ENCODE measurements around the gene MALT1. TPM values are rescaled to one million over a fixed set of nuclear protein-coding genes. Genes with fewer than 3 reads are reported as not detected.

The MALT1 gene
- polyA plus RNA-seq, 3 donors = 18.3 to 24.9 (median 23.8) TPM

DNA sequence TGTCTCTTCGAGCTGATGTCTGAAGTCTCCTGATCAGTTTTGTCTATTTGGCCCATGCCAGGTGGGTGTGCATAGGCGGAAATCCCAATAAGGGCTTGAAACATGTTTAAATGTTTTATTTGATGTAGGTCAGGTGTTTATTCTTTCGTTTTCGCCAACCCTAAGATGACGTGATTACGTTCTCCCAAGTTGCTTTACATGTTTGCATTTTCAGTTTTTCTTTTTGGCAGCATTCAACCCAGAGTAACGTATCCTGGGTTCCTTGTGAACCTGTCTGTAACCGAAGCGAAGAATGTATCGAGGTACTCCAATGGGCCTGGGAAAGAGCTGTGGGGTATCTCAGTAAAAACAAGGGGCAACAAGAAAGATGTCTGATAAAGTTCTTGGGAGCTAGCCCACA lies 45.4 kb upstream of the MALT1 start:
- H3K4me1 Mint-ChIP-seq = no peaks in the 10 kb centered on the region
- Histone ChIP-seq H3K36me3 (replicated peaks in 1 of 2; ENCODE audit: control insufficient read depth in 1 of 2, insufficient read depth in 2 of 2, low read length in 2 of 2) (no peaks in the 10 kb centered on the region), H3K4me3 (replicated peaks in 1 of 3; ENCODE audit: low read depth in 2 of 3, low read length in 3 of 3) (no peak overlapping the region), H4K20me1 (ENCODE audit: insufficient read depth, low read length) (no peaks in the 10 kb centered on the region), H3K27me3 (ENCODE audit: control insufficient read depth in 2 of 2, insufficient read depth in 2 of 2, low read length in 2 of 2) (peaks cover 0 to 2% of the 10 kb centered on the region in 2 donors), H2AFZ (ENCODE audit: insufficient read depth, low read depth, low read length, poor library complexity, severe bottlenecking) (no peak overlapping the region), H3K9ac (ENCODE audit: insufficient read depth, low read length, poor library complexity, severe bottlenecking) (no peak overlapping the region), H3K9me3 (replicated peaks in 1 of 2; ENCODE audit: control insufficient read depth in 1 of 2, insufficient read depth in 1 of 2, low read length in 2 of 2) (no peaks in the 10 kb centered on the region), H3K4me1 (ENCODE audit: control insufficient read depth in 1 of 2, insufficient read depth in 2 of 2, low read length in 2 of 2) (no peaks in the 10 kb centered on the region), H3K79me2 (ENCODE audit: insufficient read depth, low read length) (no peaks in the 10 kb centered on the region), H3K4me2 (replicated peaks; ENCODE audit: extremely low read depth, low read length, poor library complexity, severe bottlenecking) (no peak overlapping the region), H3K27ac (ENCODE audit: low read depth in 1 of 2, low read length in 2 of 2) (no peak overlapping the region)
- no peak overlapping the region for H3K4me3 Mint-ChIP-seq
- WGBS (ENCODE audit: insufficient coverage) = 100% methylated on average over 10 of the region's 10 CpGs
- no peak for DNase-seq
- peaks cover 3 to 10% (median 10%) of the 10 kb centered on the region in 3 donors for H3K27me3 Mint-ChIP-seq (ENCODE audit: low read depth in 3 of 3)
- H3K9me3 Mint-ChIP-seq = peaks cover 0 to 4% (median 0%) of the 10 kb centered on the region in 7 donors
- H3K36me3 Mint-ChIP-seq = no peaks in the 10 kb centered on the region
- no peak overlapping the region for H3K27ac Mint-ChIP-seq
- TF ChIP-seq, protein P1, sequence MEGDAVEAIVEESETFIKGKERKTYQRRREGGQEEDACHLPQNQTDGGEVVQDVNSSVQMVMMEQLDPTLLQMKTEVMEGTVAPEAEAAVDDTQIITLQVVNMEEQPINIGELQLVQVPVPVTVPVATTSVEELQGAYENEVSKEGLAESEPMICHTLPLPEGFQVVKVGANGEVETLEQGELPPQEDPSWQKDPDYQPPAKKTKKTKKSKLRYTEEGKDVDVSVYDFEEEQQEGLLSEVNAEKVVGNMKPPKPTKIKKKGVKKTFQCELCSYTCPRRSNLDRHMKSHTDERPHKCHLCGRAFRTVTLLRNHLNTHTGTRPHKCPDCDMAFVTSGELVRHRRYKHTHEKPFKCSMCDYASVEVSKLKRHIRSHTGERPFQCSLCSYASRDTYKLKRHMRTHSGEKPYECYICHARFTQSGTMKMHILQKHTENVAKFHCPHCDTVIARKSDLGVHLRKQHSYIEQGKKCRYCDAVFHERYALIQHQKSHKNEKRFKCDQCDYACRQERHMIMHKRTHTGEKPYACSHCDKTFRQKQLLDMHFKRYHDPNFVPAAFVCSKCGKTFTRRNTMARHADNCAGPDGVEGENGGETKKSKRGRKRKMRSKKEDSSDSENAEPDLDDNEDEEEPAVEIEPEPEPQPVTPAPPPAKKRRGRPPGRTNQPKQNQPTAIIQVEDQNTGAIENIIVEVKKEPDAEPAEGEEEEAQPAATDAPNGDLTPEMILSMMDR (IDR thresholded peaks at IDR 0.05) = no peak
- intact Hi-C loops (cut with micrococcal nuclease) = no loop called here

DNA sequence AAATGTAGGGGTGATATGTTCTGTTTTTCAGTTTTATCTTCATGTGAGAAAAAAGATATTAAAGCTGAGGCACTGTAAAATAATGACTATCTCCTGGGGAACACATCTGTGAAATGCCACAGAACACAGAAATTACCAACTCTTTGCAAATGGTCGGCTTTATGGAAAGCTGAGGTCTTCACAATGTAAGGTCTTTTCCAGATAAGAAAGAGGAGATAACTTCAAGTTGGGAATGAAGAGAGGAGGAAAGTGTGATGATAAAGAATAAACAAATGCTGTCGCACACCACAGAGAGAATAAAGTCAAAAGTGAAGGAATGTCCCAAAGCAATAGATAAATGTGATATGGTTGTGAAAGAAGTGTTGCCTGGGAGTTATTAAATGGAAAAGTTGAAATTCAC lies 41.2 kb upstream of the MALT1 start:
- Mint-ChIP-seq H3K27ac (no peak overlapping the region), H3K27me3 (ENCODE audit: low read depth in 3 of 3) (peaks cover 0 to 8% (median 3%) of the 10 kb centered on the region in 3 donors), H3K4me1 (no peaks in the 10 kb centered on the region), H3K9me3 (peaks cover 0 to 4% (median 0%) of the 10 kb centered on the region in 7 donors), H3K4me3 (no peak overlapping the region), H3K36me3 (no peaks in the 10 kb centered on the region)
- H3K4me2 ChIP-seq (replicated peaks; ENCODE audit: extremely low read depth, low read length, poor library complexity, severe bottlenecking) = no peak overlapping the region
- no peaks in the 10 kb centered on the region for H3K79me2 ChIP-seq (ENCODE audit: insufficient read depth, low read length)
- TF ChIP-seq, protein P1 (IDR thresholded peaks at IDR 0.05) = no peak
- no peak overlapping the region for H2AFZ ChIP-seq (ENCODE audit: insufficient read depth, low read depth, low read length, poor library complexity, severe bottlenecking)
- intact Hi-C loops (cut with micrococcal nuclease) = no loop called here
- H3K9ac ChIP-seq (ENCODE audit: insufficient read depth, low read length, poor library complexity, severe bottlenecking) = no peak overlapping the region
- no peak overlapping the region for H3K4me3 ChIP-seq (replicated peaks in 1 of 3; ENCODE audit: low read depth in 2 of 3, low read length in 3 of 3)
- H3K27ac ChIP-seq (ENCODE audit: low read depth in 1 of 2, low read length in 2 of 2) = no peak overlapping the region
- no peaks in the 10 kb centered on the region for H3K4me1 ChIP-seq (ENCODE audit: control insufficient read depth in 1 of 2, insufficient read depth in 2 of 2, low read length in 2 of 2)
- H4K20me1 ChIP-seq (ENCODE audit: insufficient read depth, low read length) = no peaks in the 10 kb centered on the region
- WGBS (ENCODE audit: insufficient coverage) = 100% methylated on average over 1 of the region's 2 CpGs
- no peaks in the 10 kb centered on the region for H3K36me3 ChIP-seq (replicated peaks in 1 of 2; ENCODE audit: control insufficient read depth in 1 of 2, insufficient read depth in 2 of 2, low read length in 2 of 2)
- H3K27me3 ChIP-seq (ENCODE audit: control insufficient read depth in 2 of 2, insufficient read depth in 2 of 2, low read length in 2 of 2) = no peaks in the 10 kb centered on the region
- DNase-seq = no peak
- no peaks in the 10 kb centered on the region for H3K9me3 ChIP-seq (replicated peaks in 1 of 2; ENCODE audit: control insufficient read depth in 1 of 2, insufficient read depth in 1 of 2, low read length in 2 of 2)

All from CD14-positive monocyte (primary cell).